HG03439 (cell line): Measurements from ENCODE around the gene AMDHD2.
"Not testable (repeated sequence)": the region's sequence is repeated elsewhere in the genome, so short reads cannot be mapped to it uniquely, and the experiment has no call there.

Source experiments
- ATAC-seq: cut with Tn5 transposase; IDR thresholded peaks from one replicate; pipeline ENCODE4 v1.9.1; 2021; ENCODE audit warnings: mild to moderate bottlenecking, moderate library complexity; ENCODE audit not compliant: unreplicated experiment

AMDHD2 gene

DNA sequence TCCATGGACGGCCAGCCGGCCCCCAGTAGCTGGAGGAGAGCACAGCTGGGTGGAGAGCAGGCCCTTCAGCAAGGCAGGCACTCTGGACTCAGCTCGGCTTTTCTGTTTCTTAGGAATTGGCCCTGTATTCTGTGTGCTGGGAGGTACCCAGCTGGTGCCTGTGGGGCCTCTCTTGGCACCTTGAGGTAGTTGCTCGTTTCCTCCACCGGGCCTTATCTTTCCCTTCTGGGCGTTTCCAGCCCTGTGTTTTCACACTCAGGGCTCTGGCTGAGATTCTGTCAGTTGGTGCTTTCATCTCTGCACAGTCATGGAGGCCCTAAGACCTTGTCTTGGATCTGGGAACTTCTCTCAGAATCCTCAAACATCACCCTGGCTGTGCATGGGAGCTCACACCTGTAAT is 47.3 kb downstream of the AMDHD2 start:
- ATAC-seq, result not testable (repeated sequence)

- ATAC-seq, result not testable (repeated sequence)
Measured at GRCh38 chr16:2568573-2568972, 48.4 kb downstream of the AMDHD2 start.

GRCh38 chr16:2572704-2573103 is 52.5 kb downstream of the AMDHD2 start:
- not testable (repeated sequence) for ATAC-seq

DNA sequence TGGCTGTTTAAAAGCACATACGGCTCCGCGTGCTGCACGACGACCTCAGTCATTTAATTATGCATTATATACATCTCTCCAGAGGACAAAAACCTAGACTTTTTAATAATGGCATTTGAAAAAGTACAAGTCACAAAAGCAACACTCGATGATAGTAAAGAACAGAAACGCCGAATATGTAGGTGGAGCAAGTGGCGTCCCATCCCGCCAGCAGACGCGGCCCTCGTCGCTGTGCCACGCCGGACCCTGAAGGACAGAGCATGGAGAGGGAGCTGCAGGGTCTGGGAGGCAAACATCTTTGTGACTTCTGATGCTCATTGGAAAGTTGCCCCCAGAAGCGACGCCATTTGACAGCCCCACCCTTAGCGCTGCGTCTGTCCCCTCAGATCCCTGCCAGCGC is 55.7 kb downstream of the AMDHD2 start:
- ATAC-seq, result not testable (repeated sequence)

DNA sequence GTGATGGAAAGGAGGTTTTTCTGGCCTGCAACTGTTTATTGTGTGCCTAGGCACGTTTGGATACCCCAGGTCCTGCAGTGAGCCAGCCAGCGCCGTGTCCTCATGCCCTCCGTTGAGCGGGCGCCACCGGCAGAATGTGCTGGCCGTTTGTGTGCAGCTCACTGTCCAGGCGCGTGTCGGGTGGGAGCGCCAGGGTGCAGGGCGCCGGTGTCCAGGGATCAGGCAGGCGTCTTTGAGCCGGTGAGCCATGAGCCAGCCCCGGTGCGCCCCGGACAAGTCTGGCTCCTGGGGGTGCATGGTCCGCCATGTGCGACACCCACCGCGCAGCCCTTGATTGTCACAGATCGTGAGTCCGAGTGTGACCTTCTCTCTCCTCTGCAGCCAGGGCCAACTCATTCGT is 56.9 kb downstream of the AMDHD2 start:
- ATAC-seq, result not testable (repeated sequence)

- not testable (repeated sequence) for ATAC-seq
Measured at GRCh38 chr16:2578905-2579304, 58.7 kb downstream of the AMDHD2 start.

- ATAC-seq, result not testable (repeated sequence)
Measured at GRCh38 chr16:2580143-2580542, 60.0 kb downstream of the AMDHD2 start.

DNA sequence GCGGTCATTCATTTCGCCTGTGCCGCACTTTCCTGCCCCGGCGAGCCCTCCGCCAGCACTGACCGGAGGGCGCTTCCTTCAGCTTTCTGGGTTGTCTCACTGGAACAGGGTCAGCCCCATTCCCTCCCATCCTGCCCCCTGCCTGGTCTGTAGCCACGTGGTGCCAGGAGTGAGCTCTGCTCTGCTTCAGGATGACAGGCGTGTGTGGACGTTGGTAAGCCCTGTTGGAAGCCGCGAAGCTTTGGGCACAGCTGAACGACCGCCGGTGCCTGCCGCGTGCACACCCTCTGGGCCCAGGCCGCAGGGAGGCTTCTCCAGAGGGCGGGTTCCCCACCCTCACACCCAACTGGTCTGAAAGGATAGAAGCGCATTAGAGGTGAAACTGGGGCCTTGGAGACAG is 60.6 kb downstream of the AMDHD2 start:
- ATAC-seq, result not testable (repeated sequence)
